ENCODE results near the gene PITPNC1. TPM values are rescaled to one million over a fixed set of nuclear protein-coding genes. Genes with fewer than 3 reads are reported as not detected.

Gene PITPNC1
- total RNA-seq, 1 experiment from 2014 or later, result 40.1 TPM

DNA sequence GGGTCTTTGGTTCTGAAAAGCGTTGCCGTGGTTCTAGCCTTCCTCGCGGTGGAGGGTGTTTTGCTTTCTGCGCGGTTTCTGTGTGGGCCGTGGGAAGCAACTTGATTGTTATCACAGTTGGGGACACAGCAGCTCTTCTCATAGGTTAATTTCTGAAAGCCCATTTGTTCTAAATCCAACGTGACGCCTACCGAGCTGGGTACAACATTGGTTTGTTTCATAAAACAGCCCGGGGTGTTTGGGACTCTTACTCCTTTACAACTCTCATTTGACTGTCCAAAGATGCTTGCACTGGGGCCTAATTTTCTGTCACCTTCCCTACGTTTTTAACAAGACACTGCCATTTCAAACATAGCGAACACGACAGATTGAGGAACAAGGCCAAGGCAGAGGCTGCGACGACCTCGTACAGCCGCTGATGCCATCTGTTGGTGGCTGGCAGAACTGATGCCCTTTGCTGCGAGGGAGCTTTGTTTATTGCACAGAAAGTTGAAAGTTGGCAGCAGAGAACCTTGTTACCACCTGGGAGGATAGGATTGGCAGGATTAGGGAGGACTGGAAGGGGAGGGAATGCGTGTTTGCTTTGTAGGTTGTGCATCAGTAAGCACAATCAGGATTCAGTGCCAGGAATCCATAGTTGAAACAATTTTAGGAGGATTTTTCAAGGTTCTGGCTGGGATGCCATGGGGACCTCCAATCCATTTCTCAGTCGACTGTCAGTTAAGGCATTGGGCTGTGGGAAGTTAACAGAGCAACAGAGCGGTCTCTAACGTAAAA lies 98.3 kb downstream of the PITPNC1 start:
- Mint-ChIP-seq H3K4me3 (ENCODE audit: unreplicated experiment) (no peak overlapping the region), H3K27ac (ENCODE audit: low read depth, unreplicated experiment) (no peak overlapping the region), H3K9me3 (ENCODE audit: unreplicated experiment) (no peaks in the 10 kb centered on the region), H3K27me3 (ENCODE audit: insufficient read depth, unreplicated experiment) (no peaks in the 10 kb centered on the region), H3K4me1 (ENCODE audit: insufficient read depth, unreplicated experiment) (peaks cover 26% of the 10 kb centered on the region), H3K36me3 (ENCODE audit: insufficient read depth, unreplicated experiment) (no peaks in the 10 kb centered on the region)
- TF ChIP-seq, protein P1, sequence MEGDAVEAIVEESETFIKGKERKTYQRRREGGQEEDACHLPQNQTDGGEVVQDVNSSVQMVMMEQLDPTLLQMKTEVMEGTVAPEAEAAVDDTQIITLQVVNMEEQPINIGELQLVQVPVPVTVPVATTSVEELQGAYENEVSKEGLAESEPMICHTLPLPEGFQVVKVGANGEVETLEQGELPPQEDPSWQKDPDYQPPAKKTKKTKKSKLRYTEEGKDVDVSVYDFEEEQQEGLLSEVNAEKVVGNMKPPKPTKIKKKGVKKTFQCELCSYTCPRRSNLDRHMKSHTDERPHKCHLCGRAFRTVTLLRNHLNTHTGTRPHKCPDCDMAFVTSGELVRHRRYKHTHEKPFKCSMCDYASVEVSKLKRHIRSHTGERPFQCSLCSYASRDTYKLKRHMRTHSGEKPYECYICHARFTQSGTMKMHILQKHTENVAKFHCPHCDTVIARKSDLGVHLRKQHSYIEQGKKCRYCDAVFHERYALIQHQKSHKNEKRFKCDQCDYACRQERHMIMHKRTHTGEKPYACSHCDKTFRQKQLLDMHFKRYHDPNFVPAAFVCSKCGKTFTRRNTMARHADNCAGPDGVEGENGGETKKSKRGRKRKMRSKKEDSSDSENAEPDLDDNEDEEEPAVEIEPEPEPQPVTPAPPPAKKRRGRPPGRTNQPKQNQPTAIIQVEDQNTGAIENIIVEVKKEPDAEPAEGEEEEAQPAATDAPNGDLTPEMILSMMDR (IDR thresholded peaks at IDR 0.05; ENCODE audit: unreplicated experiment), result peak; percentile 87
- BruUV-seq (replicated peaks), result no TSS peak
- intact Hi-C loops (cut with micrococcal nuclease), result loop anchor here (1.0 to 5.0 kb wide), 3 partner anchors 88 to 212 kb away; no protein-coding TSS in a partner anchor
- POLR2A ChIA-PET, result interaction anchor here (0.5 to 3.9 kb wide), 14 partner anchors 15 to 560 kb away, joined by 3 to 40 read pairs (median 4); partner anchors contain the start of genes NOL11 and PITPNC1
- peak; percentile 86 for DNase-seq (ENCODE audit: unreplicated experiment)
- CTCF ChIA-PET, result interaction anchor here (0.5 to 7.8 kb wide), 34 partner anchors 8 to 1888 kb away, joined by 3 to 91 read pairs (median 6); partner anchors contain the start of genes PITPNC1 and PSMD12

GRCh38 chr17:67476787-67477335 lies 99.8 kb downstream of the PITPNC1 start:
- ChIA-PET CTCF (interaction anchor here (0.6 to 7.8 kb wide), 11 partner anchors 11 to 161 kb away, joined by 4 to 91 read pairs (median 13); partner anchors contain the start of gene PITPNC1), POLR2A (interaction anchor here (1.1 to 3.9 kb wide), 2 partner anchors 55 to 98 kb away, joined by 3 to 40 read pairs; partner anchors contain the start of gene PITPNC1)

GRCh38 chr17:67477687-67478086 lies 100.6 kb downstream of the PITPNC1 start:
- TF ChIP-seq, protein P1 (IDR thresholded peaks at IDR 0.05; ENCODE audit: unreplicated experiment), result no peak
- no TSS peak for BruUV-seq (replicated peaks)
- ChIA-PET CTCF (interaction anchor here (0.6 to 7.8 kb wide), 5 partner anchors 8 to 160 kb away, joined by 3 to 91 read pairs (median 7); partner anchors contain the start of gene PITPNC1), POLR2A (interaction anchor here (1.1 kb wide), 1 partner anchor 56 kb away, joined by 3 read pairs; no protein-coding TSS in a partner anchor)
- no peaks in the 10 kb centered on the region for H3K27me3 Mint-ChIP-seq (ENCODE audit: insufficient read depth, unreplicated experiment)
- no peak overlapping the region for H3K4me3 Mint-ChIP-seq (ENCODE audit: unreplicated experiment)
- no peaks in the 10 kb centered on the region for H3K36me3 Mint-ChIP-seq (ENCODE audit: insufficient read depth, unreplicated experiment)
- peak; percentile 24 for DNase-seq (ENCODE audit: unreplicated experiment)
- peaks cover 26% of the 10 kb centered on the region for H3K4me1 Mint-ChIP-seq (ENCODE audit: insufficient read depth, unreplicated experiment)
- H3K9me3 Mint-ChIP-seq (ENCODE audit: unreplicated experiment), result no peaks in the 10 kb centered on the region
- H3K27ac Mint-ChIP-seq (ENCODE audit: low read depth, unreplicated experiment), result peak overlapping the region; percentile 47
- intact Hi-C loops (cut with micrococcal nuclease), result loop anchor here (5.0 kb wide), 1 partner anchor 210 kb away; no protein-coding TSS in a partner anchor

More at GRCh38 chr17:67476787-67477335, 99.8 kb downstream of the PITPNC1 start:
- Mint-ChIP-seq H3K9me3 (ENCODE audit: unreplicated experiment) (no peaks in the 10 kb centered on the region), H3K27ac (ENCODE audit: low read depth, unreplicated experiment) (no peak overlapping the region), H3K27me3 (ENCODE audit: insufficient read depth, unreplicated experiment) (no peaks in the 10 kb centered on the region), H3K4me3 (ENCODE audit: unreplicated experiment) (no peak overlapping the region), H3K4me1 (ENCODE audit: insufficient read depth, unreplicated experiment) (peaks cover 26% of the 10 kb centered on the region), H3K36me3 (ENCODE audit: insufficient read depth, unreplicated experiment) (no peaks in the 10 kb centered on the region)
- intact Hi-C loops (cut with micrococcal nuclease), result loop anchor here (5.0 kb wide), 1 partner anchor 210 kb away; no protein-coding TSS in a partner anchor
- DNase-seq (ENCODE audit: unreplicated experiment), result no peak
- BruUV-seq (replicated peaks), result no TSS peak
- TF ChIP-seq, protein P1 (IDR thresholded peaks at IDR 0.05; ENCODE audit: unreplicated experiment), result no peak

Data from MCF 10A (cell line).